ENCODE data around the gene DUOX2. TPM values are rescaled to one million over a fixed set of nuclear protein-coding genes. Genes with fewer than 3 reads are reported as not detected.

Gene DUOX2
- total and polyA plus RNA-seq, 7 experiments from 2014 or later, result 0.49 TPM; not detected in 6

GRCh38 chr15:45099549-45100165 lies 14.3 kb downstream of the DUOX2 start:
- Histone ChIP-seq H3K4me3 (ENCODE audit: low read length) (no peak overlapping the region), H3K4me1 (ENCODE audit: control insufficient read depth in 2 of 2, insufficient read depth in 2 of 2, low read length in 2 of 2) (no peaks in the 10 kb centered on the region), H3K27ac (ENCODE audit: low read depth, low read length) (no peak overlapping the region), H3K27me3 (ENCODE audit: control insufficient read depth in 2 of 2, insufficient read depth in 2 of 2, low read length in 2 of 2) (no peaks in the 10 kb centered on the region), H3K9me3 (ENCODE audit: control insufficient read depth in 2 of 3, low read length in 3 of 3) (no peaks in the 10 kb centered on the region), H3K36me3 (ENCODE audit: control insufficient read depth in 2 of 3, insufficient read depth in 3 of 3, low read length in 3 of 3) (no peaks in the 10 kb centered on the region)
- Mint-ChIP-seq H3K4me3 (no peak overlapping the region), H3K36me3 (no peaks in the 10 kb centered on the region), H3K27me3 (peaks cover 0 to 23% (median 3%) of the 10 kb centered on the region in 5 donors), H3K9me3 (no peaks in the 10 kb centered on the region), H3K27ac (no peak overlapping the region), H3K4me1 (no peaks in the 10 kb centered on the region)
- ATAC-seq (no peak), DNase-seq (no peak)
- POLR2A ChIA-PET, result no interaction called here
- intact Hi-C loops (cut with micrococcal nuclease), result no loop called here
- CTCF ChIA-PET, result no interaction called here

GRCh38 chr15:45097466-45097865 lies 16.5 kb downstream of the DUOX2 start:
- Histone ChIP-seq H3K27me3 (ENCODE audit: control insufficient read depth in 2 of 2, insufficient read depth in 2 of 2, low read length in 2 of 2) (no peaks in the 10 kb centered on the region), H3K36me3 (ENCODE audit: control insufficient read depth in 2 of 3, insufficient read depth in 3 of 3, low read length in 3 of 3) (no peaks in the 10 kb centered on the region), H3K4me1 (ENCODE audit: control insufficient read depth in 2 of 2, insufficient read depth in 2 of 2, low read length in 2 of 2) (no peaks in the 10 kb centered on the region), H3K9me3 (ENCODE audit: control insufficient read depth in 2 of 3, low read length in 3 of 3) (no peaks in the 10 kb centered on the region), H3K27ac (ENCODE audit: low read depth, low read length) (no peak overlapping the region), H3K4me3 (ENCODE audit: low read length) (no peak overlapping the region)
- H3K27me3 Mint-ChIP-seq, result peaks cover 0 to 28% (median 3%) of the 10 kb centered on the region in 5 donors
- DNase-seq (no peak), ATAC-seq (no peak)
- H3K4me1 Mint-ChIP-seq, result no peaks in the 10 kb centered on the region
- H3K36me3 Mint-ChIP-seq, result no peaks in the 10 kb centered on the region
- intact Hi-C loops (cut with micrococcal nuclease), result no loop called here
- H3K4me3 Mint-ChIP-seq, result no peak overlapping the region
- no peaks in the 10 kb centered on the region for H3K9me3 Mint-ChIP-seq
- H3K27ac Mint-ChIP-seq, result no peak overlapping the region
- ChIA-PET POLR2A (no interaction called here), CTCF (interaction anchor here (0.6 kb wide), 1 partner anchor 221 kb away, joined by 3 read pairs; no protein-coding TSS in a partner anchor)

DNA sequence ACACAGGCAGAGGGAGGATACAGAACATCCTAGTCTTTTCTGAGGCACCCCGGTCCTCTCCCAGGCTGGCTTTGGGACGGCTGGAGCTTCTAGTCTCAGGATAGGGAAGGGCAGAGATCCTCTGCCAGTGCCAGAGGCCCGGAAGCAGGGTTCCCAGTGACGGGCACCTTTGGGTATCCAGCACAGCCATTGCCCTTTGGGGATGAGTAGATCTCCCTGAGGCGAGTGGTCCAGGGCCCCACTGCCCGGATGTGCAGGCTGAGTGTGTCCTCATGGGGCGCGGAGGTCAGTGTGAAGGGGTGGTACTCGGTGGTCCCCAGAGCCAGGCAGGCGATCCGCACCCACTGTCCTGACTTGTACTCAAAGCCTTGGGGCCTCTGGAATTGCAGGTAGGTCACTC lies 18.3 kb downstream of the DUOX2 start:
- ChIA-PET CTCF (no interaction called here), POLR2A (no interaction called here)
- Histone ChIP-seq H3K27ac (ENCODE audit: low read depth, low read length) (no peak overlapping the region), H3K4me1 (ENCODE audit: control insufficient read depth in 2 of 2, insufficient read depth in 2 of 2, low read length in 2 of 2) (no peaks in the 10 kb centered on the region), H3K9me3 (ENCODE audit: control insufficient read depth in 2 of 3, low read length in 3 of 3) (no peaks in the 10 kb centered on the region), H3K36me3 (ENCODE audit: control insufficient read depth in 2 of 3, insufficient read depth in 3 of 3, low read length in 3 of 3) (no peaks in the 10 kb centered on the region), H3K27me3 (ENCODE audit: control insufficient read depth in 2 of 2, insufficient read depth in 2 of 2, low read length in 2 of 2) (no peaks in the 10 kb centered on the region), H3K4me3 (ENCODE audit: low read length) (no peak overlapping the region)
- H3K36me3 Mint-ChIP-seq, result no peaks in the 10 kb centered on the region
- H3K27ac Mint-ChIP-seq, result no peak overlapping the region
- DNase-seq (peak in 1 of 9 donors; percentile 17), ATAC-seq (no peak)
- H3K4me1 Mint-ChIP-seq, result no peaks in the 10 kb centered on the region
- H3K27me3 Mint-ChIP-seq, result peaks cover 8 to 23% (median 11%) of the 10 kb centered on the region in 5 donors
- H3K9me3 Mint-ChIP-seq, result peaks cover 0 to 2% (median 0%) of the 10 kb centered on the region in 11 donors
- intact Hi-C loops (cut with micrococcal nuclease), result no loop called here
- no peak overlapping the region for H3K4me3 Mint-ChIP-seq

GRCh38 chr15:45094358-45094730 lies 19.6 kb downstream of the DUOX2 start:
- Mint-ChIP-seq H3K36me3 (no peaks in the 10 kb centered on the region), H3K4me3 (no peak overlapping the region), H3K27ac (no peak overlapping the region), H3K9me3 (peaks cover 0 to 2% (median 0%) of the 10 kb centered on the region in 11 donors), H3K27me3 (peaks cover 9 to 25% (median 18%) of the 10 kb centered on the region in 5 donors), H3K4me1 (no peaks in the 10 kb centered on the region)
- no peak overlapping the region for H3K27ac ChIP-seq (ENCODE audit: low read depth, low read length)
- CTCF ChIA-PET, result no interaction called here
- no peaks in the 10 kb centered on the region for H3K27me3 ChIP-seq (ENCODE audit: control insufficient read depth in 2 of 2, insufficient read depth in 2 of 2, low read length in 2 of 2)
- DNase-seq (no peak), ATAC-seq (no peak)
- no peak overlapping the region for H3K4me3 ChIP-seq (ENCODE audit: low read length)
- H3K36me3 ChIP-seq (ENCODE audit: control insufficient read depth in 2 of 3, insufficient read depth in 3 of 3, low read length in 3 of 3), result no peaks in the 10 kb centered on the region
- no peaks in the 10 kb centered on the region for H3K4me1 ChIP-seq (ENCODE audit: control insufficient read depth in 2 of 2, insufficient read depth in 2 of 2, low read length in 2 of 2)
- intact Hi-C loops (cut with micrococcal nuclease), result no loop called here
- H3K9me3 ChIP-seq (ENCODE audit: control insufficient read depth in 2 of 3, low read length in 3 of 3), result no peaks in the 10 kb centered on the region
- POLR2A ChIA-PET, result no interaction called here

GRCh38 chr15:45093622-45094357 lies 20.2 kb downstream of the DUOX2 start:
- no peaks in the 10 kb centered on the region for H3K4me1 Mint-ChIP-seq
- H3K36me3 Mint-ChIP-seq, result no peaks in the 10 kb centered on the region
- Histone ChIP-seq H3K9me3 (ENCODE audit: control insufficient read depth in 2 of 3, low read length in 3 of 3) (no peaks in the 10 kb centered on the region), H3K36me3 (ENCODE audit: control insufficient read depth in 2 of 3, insufficient read depth in 3 of 3, low read length in 3 of 3) (no peaks in the 10 kb centered on the region), H3K27me3 (ENCODE audit: control insufficient read depth in 2 of 2, insufficient read depth in 2 of 2, low read length in 2 of 2) (no peaks in the 10 kb centered on the region), H3K4me3 (ENCODE audit: low read length) (no peak overlapping the region), H3K27ac (ENCODE audit: low read depth, low read length) (no peak overlapping the region), H3K4me1 (ENCODE audit: control insufficient read depth in 2 of 2, insufficient read depth in 2 of 2, low read length in 2 of 2) (no peaks in the 10 kb centered on the region)
- peaks cover 0 to 2% (median 0%) of the 10 kb centered on the region in 11 donors for H3K9me3 Mint-ChIP-seq
- ChIA-PET POLR2A (no interaction called here), CTCF (interaction anchor here (0.8 kb wide), 1 partner anchor 24 kb away, joined by 3 read pairs; no protein-coding TSS in a partner anchor)
- ATAC-seq (no peak), DNase-seq (peak in 1 of 9 donors; percentile 15)
- no peak overlapping the region for H3K27ac Mint-ChIP-seq
- H3K27me3 Mint-ChIP-seq, result peaks cover 9 to 27% (median 18%) of the 10 kb centered on the region in 5 donors
- intact Hi-C loops (cut with micrococcal nuclease), result no loop called here
- no peak overlapping the region for H3K4me3 Mint-ChIP-seq

- H3K27ac Mint-ChIP-seq, result no peak overlapping the region
Measured at GRCh38 chr15:45093013-45093412, 21.0 kb downstream of the DUOX2 start.

More at GRCh38 chr15:45093013-45093412, 21.0 kb downstream of the DUOX2 start:
- Histone ChIP-seq H3K27me3 (ENCODE audit: control insufficient read depth in 2 of 2, insufficient read depth in 2 of 2, low read length in 2 of 2) (no peaks in the 10 kb centered on the region), H3K4me1 (ENCODE audit: control insufficient read depth in 2 of 2, insufficient read depth in 2 of 2, low read length in 2 of 2) (no peaks in the 10 kb centered on the region), H3K27ac (ENCODE audit: low read depth, low read length) (no peak overlapping the region), H3K4me3 (ENCODE audit: low read length) (no peak overlapping the region), H3K36me3 (ENCODE audit: control insufficient read depth in 2 of 3, insufficient read depth in 3 of 3, low read length in 3 of 3) (no peaks in the 10 kb centered on the region), H3K9me3 (ENCODE audit: control insufficient read depth in 2 of 3, low read length in 3 of 3) (no peaks in the 10 kb centered on the region)
- Mint-ChIP-seq H3K4me3 (no peak overlapping the region), H3K9me3 (peaks cover 0 to 2% (median 0%) of the 10 kb centered on the region in 11 donors), H3K27me3 (peaks cover 9 to 29% (median 18%) of the 10 kb centered on the region in 5 donors), H3K36me3 (no peaks in the 10 kb centered on the region), H3K4me1 (no peaks in the 10 kb centered on the region)
- no peak for ATAC-seq
- ChIA-PET CTCF (interaction anchor here (0.8 kb wide), 1 partner anchor 25 kb away, joined by 3 read pairs; no protein-coding TSS in a partner anchor), POLR2A (no interaction called here)
- DNase-seq, result no peak
- intact Hi-C loops (cut with micrococcal nuclease), result no loop called here

Data from naive thymus-derived CD4-positive, alpha-beta T cell (primary cell).